Common myeloid progenitor, CD34-positive (primary cell): ENCODE results near the gene CEMIP.
"Not testable (repeated sequence)": the region's sequence is repeated elsewhere in the genome, so short reads cannot be mapped to it uniquely, and the experiment has no call there.

Source experiments
- CTCF ChIA-PET: fragments of 350-600 bp; sonication (Branson Sonifier 250); formaldehyde crosslinking; loops from one replicate; lab custom pipeline; 2021; ENCODE audit warnings: antibody characterized with exemption; lab: Charles Lee
- POLR2A ChIA-PET: fragments of 350-600 bp; sonication (Branson Sonifier 250); formaldehyde crosslinking; loops from one replicate; lab custom pipeline; 2021; ENCODE audit warnings: antibody characterized with exemption; lab: Charles Lee
- DNase-seq, 3 donors: peaks; one replicate each; pipeline versions ENCODE4 v3.0.0 to v3.0.0-alpha.2; 2013
- H3K27ac ChIP-seq, 2 experiments: 1 replicate in 1 of 2; 2 replicates in 1 of 2; pipeline ENCODE4 v1.7.0; 2013; ENCODE audit warnings: inconsistent platforms in 2 of 2, low read length in 2 of 2, mild to moderate bottlenecking in 2 of 2, low read depth in 1 of 2, moderate library complexity in 1 of 2; ENCODE audit not compliant: severe bottlenecking in 2 of 2, insufficient read depth in 1 of 2, poor library complexity in 1 of 2
- H3K27me3 ChIP-seq, 5 experiments: replicated peaks in 2 of 5; 1 replicate in 3 of 5; 2 replicates in 2 of 5; pipeline versions ENCODE4 v1.6.1 to v1.7.0; 2013; ENCODE audit warnings: low read length in 4 of 5, mild to moderate bottlenecking in 2 of 5, moderate library complexity in 2 of 5, inconsistent platforms in 1 of 5; ENCODE audit not compliant: insufficient read depth in 5 of 5, control insufficient read depth in 4 of 5
- H3K36me3 ChIP-seq, 4 experiments: 1 replicate in 2 of 4; 2 replicates in 2 of 4; pipeline versions ENCODE4 v1.6.1 to v1.7.0; 2013; ENCODE audit warnings: low read length in 3 of 4, control low read depth in 1 of 4, mild to moderate bottlenecking in 1 of 4; ENCODE audit not compliant: control insufficient read depth in 4 of 4, insufficient read depth in 4 of 4
- H3K4me1 ChIP-seq, 4 experiments: 1 replicate in 3 of 4; 2 replicates in 1 of 4; pipeline versions ENCODE4 v1.6.1 to v1.7.1; 2013; ENCODE audit warnings: low read length in 3 of 4, mild to moderate bottlenecking in 3 of 4, control low read depth in 1 of 4, inconsistent platforms in 1 of 4, moderate library complexity in 1 of 4; ENCODE audit not compliant: control insufficient read depth in 4 of 4, insufficient read depth in 4 of 4; ENCODE audit errors: control extremely low read depth in 1 of 4
- H3K4me3 ChIP-seq, 7 experiments: 1 replicate in 4 of 7; 2 replicates in 3 of 7; pipeline versions ENCODE4 v1.5.1 to v1.7.0; 2013; ENCODE audit warnings: mild to moderate bottlenecking in 7 of 7, low read length in 6 of 7, moderate library complexity in 6 of 7, inconsistent platforms in 2 of 7, low read depth in 2 of 7, control low read depth in 1 of 7; ENCODE audit not compliant: insufficient read depth in 4 of 7, control insufficient read depth in 1 of 7; ENCODE audit errors: extremely low read depth in 1 of 7
- H3K9me3 ChIP-seq, 5 experiments: 1 replicate in 4 of 5; 2 replicates in 1 of 5; pipeline versions ENCODE4 v1.6.1 to v1.7.1; 2013; ENCODE audit warnings: low read length in 4 of 5, mild to moderate bottlenecking in 2 of 5, inconsistent platforms in 1 of 5, low read depth in 1 of 5, moderate library complexity in 1 of 5; ENCODE audit not compliant: control insufficient read depth in 4 of 5, insufficient read depth in 2 of 5; ENCODE audit errors: control extremely low read depth in 1 of 5
- WGBS: methylation state at CpG from one replicate; pipeline ENCODE4 v1.1.5; 2013; ENCODE audit not compliant: insufficient coverage; 5-methylcytosine and 5-hydroxymethylcytosine counted together

CEMIP gene

DNA sequence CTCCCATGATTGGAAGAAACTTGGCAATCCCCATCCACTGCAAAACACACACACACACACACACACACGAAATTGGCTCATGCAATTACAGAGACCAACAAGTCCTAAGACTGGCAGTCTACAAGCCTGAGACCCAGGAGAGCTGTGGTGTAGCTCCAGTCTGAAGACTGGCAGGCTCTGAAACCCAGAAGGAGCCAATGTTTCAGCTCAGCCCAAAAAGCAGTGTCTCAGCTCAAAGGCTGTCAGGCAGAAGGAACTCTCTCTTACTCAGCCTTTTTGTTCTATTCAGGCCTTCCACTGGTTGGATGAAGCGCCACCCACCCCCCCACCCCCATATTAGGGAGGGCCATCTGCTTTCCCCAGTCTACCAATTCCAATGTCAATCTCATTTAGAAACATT lies 178.4 kb downstream of the CEMIP start:
- POLR2A ChIA-PET = no interaction called here

DNA sequence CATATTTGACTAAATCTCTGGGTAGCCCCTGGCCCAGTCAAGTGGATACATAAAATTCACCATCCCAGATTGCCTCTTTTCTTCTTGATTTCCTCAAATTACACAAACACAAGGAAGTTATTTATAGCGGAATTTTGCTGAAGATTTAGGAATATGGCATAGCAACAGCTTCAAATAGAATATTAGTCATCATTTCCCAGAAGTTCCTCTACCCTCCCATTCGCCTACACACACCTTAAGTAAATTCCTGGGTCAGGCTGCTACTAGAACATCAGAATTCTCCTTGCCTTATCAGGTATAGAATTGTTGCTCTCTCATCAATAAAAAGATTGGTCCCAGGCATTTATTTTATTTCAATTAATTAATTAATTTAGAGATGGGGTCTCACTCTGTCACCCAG lies 178.8 kb downstream of the CEMIP start:
- H3K27me3 ChIP-seq = no peaks in the 10 kb centered on the region
- no peaks in the 10 kb centered on the region for H3K9me3 ChIP-seq
- peaks cover 0 to 6% (median 2%) of the 10 kb centered on the region in 4 experiments for H3K4me1 ChIP-seq
- DNase-seq = no peak
- no peak overlapping the region for H3K27ac ChIP-seq
- peaks cover 2 to 22% (median 18%) of the 10 kb centered on the region in 4 experiments for H3K36me3 ChIP-seq
- CTCF ChIA-PET = interaction anchor here (0.8 to 2.6 kb wide), 3 partner anchors 10 to 390 kb away, joined by 3 to 8 read pairs (median 3); no protein-coding TSS in a partner anchor
- POLR2A ChIA-PET = interaction anchor here (0.6 kb wide), 1 partner anchor 570 kb away, joined by 3 read pairs; no protein-coding TSS in a partner anchor
- WGBS = 100% methylated on average over 1 of the region's 2 CpGs
- no peak overlapping the region for H3K4me3 ChIP-seq

More for the DNA sequence above, 178.4 kb downstream of the CEMIP start:
- no peak overlapping the region for H3K4me3 ChIP-seq
- peaks cover 0 to 6% (median 2%) of the 10 kb centered on the region in 4 experiments for H3K4me1 ChIP-seq
- CTCF ChIA-PET = interaction anchor here (0.8 to 2.6 kb wide), 3 partner anchors 10 to 389 kb away, joined by 3 to 8 read pairs (median 3); no protein-coding TSS in a partner anchor
- no peaks in the 10 kb centered on the region for H3K27me3 ChIP-seq
- H3K27ac ChIP-seq = no peak overlapping the region
- DNase-seq = no peak
- 92% methylated on average over 2 of the region's 2 CpGs for WGBS
- H3K36me3 ChIP-seq = peaks cover 2 to 22% (median 18%) of the 10 kb centered on the region in 4 experiments
- no peaks in the 10 kb centered on the region for H3K9me3 ChIP-seq

DNA sequence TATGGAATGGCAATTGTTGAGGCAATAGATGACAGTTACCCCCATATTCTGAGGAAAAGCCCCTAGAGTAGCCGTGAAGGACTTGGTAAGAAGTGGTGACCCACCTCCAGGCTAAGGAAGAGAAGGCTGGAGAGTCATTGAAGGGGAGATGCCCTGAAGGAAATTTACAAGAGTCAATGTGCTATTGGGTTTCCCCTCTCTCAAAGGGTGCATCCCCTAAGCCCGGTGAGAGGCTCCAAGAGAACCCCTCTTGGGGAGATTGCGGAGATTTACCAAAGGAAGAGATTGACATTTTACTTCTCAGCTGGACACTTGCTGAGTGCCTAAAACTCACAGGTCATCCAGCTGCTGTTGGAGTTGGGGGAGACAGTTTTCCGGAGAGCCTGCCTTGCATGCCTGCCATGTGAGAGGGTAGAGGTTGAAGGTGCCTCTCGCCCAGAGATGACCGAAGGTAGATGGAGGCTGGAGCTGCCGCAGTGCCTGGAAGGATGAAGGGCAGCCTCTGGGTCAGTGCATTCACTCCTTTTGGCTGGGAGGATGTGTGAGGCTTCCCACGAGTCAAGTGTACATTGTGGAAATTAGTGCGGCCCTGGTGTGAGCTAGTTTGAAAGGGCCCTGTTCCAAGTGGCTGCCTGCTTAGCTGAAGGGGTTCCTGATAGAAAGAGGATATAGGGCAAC lies 179.8 kb downstream of the CEMIP start:
- 97% methylated on average over 6 of the region's 9 CpGs for WGBS
- Histone ChIP-seq H3K27ac (no peak overlapping the region), H3K4me1 (peaks cover 0 to 6% (median 2%) of the 10 kb centered on the region in 4 experiments), H3K36me3 (peaks cover 2 to 22% (median 15%) of the 10 kb centered on the region in 4 experiments), H3K4me3 (no peak overlapping the region), H3K27me3 (no peaks in the 10 kb centered on the region), H3K9me3 (no peaks in the 10 kb centered on the region)
- ChIA-PET POLR2A (interaction anchor here (0.6 kb wide), 1 partner anchor 571 kb away, joined by 3 read pairs; no protein-coding TSS in a partner anchor), CTCF (no interaction called here)
- DNase-seq = no peak

DNA sequence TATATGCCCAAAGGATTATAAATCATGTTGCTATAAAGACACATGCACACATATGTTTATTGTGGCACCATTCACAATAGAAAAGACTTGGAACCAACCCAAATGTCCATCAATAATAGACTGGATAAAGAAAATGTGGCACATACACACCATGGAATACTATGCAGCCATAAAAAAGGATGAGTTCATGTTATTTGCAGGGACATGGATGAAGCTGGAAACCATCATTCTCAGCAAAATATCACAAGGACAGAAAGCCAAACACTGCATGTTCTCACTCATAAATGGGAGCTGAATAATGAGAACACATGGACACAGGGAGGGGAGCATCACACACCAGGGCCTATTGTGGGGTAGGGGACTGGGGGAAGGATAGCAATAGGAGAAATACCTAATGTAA lies 186.3 kb downstream of the CEMIP start:
- H3K4me1 ChIP-seq, H3K27ac ChIP-seq, POLR2A ChIA-PET, CTCF ChIA-PET, DNase-seq, H3K27me3 ChIP-seq, H3K4me3 ChIP-seq, H3K9me3 ChIP-seq: not testable (repeated sequence)
- peaks cover 5 to 24% (median 12%) of the 10 kb centered on the region in 4 experiments for H3K36me3 ChIP-seq

DNA sequence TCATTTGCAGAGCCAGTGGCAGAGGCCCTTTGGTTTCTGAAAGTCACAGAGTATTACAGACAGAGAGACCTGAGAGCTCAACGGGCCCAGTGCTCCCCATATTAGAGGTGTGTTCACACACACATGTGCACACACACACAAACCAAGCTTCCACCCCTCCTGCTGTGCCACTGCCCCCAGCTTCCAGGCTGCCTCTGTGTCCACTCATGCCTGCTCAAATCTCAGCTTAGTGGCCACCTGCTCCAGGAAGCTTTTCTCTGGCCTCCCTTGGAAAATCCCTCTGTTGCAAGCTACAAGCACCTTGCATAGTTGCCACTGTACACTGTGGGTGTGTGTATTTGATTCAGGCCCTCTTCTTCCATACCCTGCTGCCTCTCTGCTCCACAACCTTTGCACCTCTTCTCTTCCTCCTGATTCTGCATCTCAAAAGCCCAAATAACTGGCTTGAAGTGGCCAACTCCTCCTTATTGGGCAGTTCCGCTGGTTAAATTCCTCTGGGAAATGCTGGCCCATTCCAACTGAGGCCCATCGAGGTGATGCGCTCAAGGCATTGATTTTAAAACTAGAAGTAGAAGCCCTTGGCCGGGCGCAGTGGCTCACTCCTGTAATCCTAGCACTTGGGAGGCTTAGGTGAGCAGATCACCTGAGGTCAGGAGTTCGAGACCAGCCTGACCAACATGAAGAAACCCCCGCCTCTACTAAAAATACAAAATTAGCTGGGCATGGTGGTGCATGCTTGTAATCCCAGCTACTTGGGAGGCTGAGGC lies 187.4 kb downstream of the CEMIP start:
- H3K4me3 ChIP-seq = no peak overlapping the region
- ChIA-PET CTCF (interaction anchor here (2.5 to 7.1 kb wide), 2 partner anchors 10 to 399 kb away, joined by 8 to 35 read pairs; no protein-coding TSS in a partner anchor), POLR2A (no interaction called here)
- peaks cover 3 to 19% (median 12%) of the 10 kb centered on the region in 4 experiments for H3K36me3 ChIP-seq
- H3K27me3 ChIP-seq = no peaks in the 10 kb centered on the region
- WGBS = 100% methylated on average over 6 of the region's 8 CpGs
- no peaks in the 10 kb centered on the region for H3K4me1 ChIP-seq
- no peak for DNase-seq
- H3K9me3 ChIP-seq = no peaks in the 10 kb centered on the region
- no peak overlapping the region for H3K27ac ChIP-seq

DNA sequence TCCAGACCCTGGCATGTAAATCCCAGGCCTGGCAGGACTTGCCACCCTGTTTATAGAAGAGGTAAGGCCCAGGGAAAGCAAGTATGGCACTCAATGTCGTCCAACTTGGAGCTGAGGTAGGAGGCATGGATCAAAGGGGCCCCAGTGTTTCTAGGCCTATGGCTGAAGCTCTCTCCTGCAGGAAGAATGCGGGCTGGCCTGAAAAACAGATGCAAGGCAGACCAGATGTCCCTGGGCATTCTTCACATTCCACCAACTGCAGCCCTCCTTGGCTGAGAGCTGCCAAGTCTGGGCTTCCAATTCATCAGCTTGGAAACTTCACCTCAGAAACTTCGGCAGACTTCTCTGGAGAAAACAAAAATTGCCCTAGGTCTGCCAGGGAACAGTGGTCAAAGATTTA lies 188.3 kb downstream of the CEMIP start:
- no peaks in the 10 kb centered on the region for H3K9me3 ChIP-seq
- H3K27me3 ChIP-seq = no peaks in the 10 kb centered on the region
- H3K4me1 ChIP-seq = no peaks in the 10 kb centered on the region
- DNase-seq = no peak
- ChIA-PET CTCF (interaction anchor here (1.4 to 7.1 kb wide), 4 partner anchors 11 to 511 kb away, joined by 3 to 35 read pairs (median 12); no protein-coding TSS in a partner anchor), POLR2A (interaction anchor here (0.6 kb wide), 1 partner anchor 507 kb away, joined by 3 read pairs; no protein-coding TSS in a partner anchor)
- no peak overlapping the region for H3K27ac ChIP-seq
- peaks cover 3 to 23% (median 12%) of the 10 kb centered on the region in 4 experiments for H3K36me3 ChIP-seq
- H3K4me3 ChIP-seq = no peak overlapping the region
- WGBS = 94% methylated on average over 2 of the region's 3 CpGs
